Spleen (tissue), 7 donors: Measurements from ENCODE around the gene KRT6B.

Experiments used
- CTCF ChIP-seq, 11 experiments: fragments of 200-600 bp in 7 of 11; fragments of 450-650 bp in 4 of 11; sonication (generic) in 4 of 11; IDR thresholded peaks in 8 of 11; conservative IDR thresholded peaks in 3 of 11; 1 replicate in 7 of 11; 2 replicates in 4 of 11; pipeline versions ENCODE4 v1.4.0 to v1.8.0; 2016 to 2021; ENCODE audit warnings: antibody characterized with exemption in 11 of 11, inconsistent platforms in 4 of 11, mild to moderate bottlenecking in 1 of 11
- POLR2A ChIP-seq, 3 donors: fragments of 450-650 bp; IDR thresholded peaks; one replicate each; pipeline ENCODE4 v1.5.1; 2017; ENCODE audit warnings: antibody characterized with exemption in 3 of 3, mild to moderate bottlenecking in 1 of 3
- donor health status: DM: no; HTN: no; CAD: no; lungs with moderate emphysema.
- donor health status: DM: no; HTN: no; CAD: no.
- donor health status: DM: no; HTN: no; CAD: no.

DNA sequence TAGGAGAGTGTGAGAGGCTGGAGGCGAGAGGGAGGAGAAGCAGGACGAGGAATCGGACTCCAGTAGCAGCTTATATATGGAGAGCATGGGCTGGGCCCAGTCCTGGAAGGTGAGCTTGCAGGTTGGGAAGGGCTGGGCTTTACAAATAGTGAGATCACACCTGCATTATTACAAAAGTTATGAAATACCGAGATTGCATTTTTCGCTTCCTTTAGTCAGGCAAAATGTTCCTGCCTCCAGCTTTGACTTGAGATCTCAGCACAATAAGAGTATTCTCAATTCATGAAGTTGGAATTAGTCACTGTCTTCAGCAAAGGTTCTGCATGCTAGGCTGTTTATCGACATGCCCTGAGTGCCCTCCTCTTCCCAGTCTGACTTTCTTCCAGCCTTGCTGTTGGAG lies at the start of gene KRT6B:
- TF ChIP-seq CTCF (IDR thresholded peaks at IDR 0.05 in 8 of 11, conservative IDR thresholded peaks at IDR 0.05 in 3 of 11) (no peak), POLR2A (IDR thresholded peaks at IDR 0.05) (no peak)
